Non-pigmented ciliary epithelial cell (primary cell): Measurements from ENCODE around the gene CXorf49.
"Not testable (repeated sequence)": the region's sequence is repeated elsewhere in the genome, so short reads cannot be mapped to it uniquely, and the experiment has no call there.

Experiments
- DNase-seq: peaks from one replicate; pipeline ENCODE4 v3.0.0-alpha.2; 2010; ENCODE audit warnings: low read depth

The CXorf49 gene

DNA sequence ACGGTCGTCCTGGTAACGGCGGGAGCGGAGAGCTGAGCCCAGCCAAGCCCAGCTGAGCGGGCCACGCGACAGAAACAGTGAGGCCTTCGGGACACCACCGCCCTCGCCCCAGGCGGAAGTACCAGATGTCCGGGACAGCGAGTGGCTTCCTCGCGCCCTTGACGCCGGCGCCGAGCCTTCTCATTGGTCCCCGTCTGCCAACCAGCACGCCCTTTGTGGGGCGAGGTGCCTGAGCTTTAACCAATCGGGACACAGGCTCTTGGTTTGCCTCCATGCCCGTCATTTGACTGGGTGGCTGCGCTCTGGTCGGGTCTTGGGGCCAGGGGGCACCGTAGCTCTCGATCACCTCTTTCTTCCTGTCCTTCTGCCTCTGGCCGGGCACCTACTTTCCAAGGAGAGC, at the start of gene CXorf49:
TSS of gene CXorf49 (minus strand) at position 101 of the 400 bp plus-strand sequence. CDS start 134 bp downstream, outside the sequence.
- not testable (repeated sequence) for DNase-seq

DNA sequence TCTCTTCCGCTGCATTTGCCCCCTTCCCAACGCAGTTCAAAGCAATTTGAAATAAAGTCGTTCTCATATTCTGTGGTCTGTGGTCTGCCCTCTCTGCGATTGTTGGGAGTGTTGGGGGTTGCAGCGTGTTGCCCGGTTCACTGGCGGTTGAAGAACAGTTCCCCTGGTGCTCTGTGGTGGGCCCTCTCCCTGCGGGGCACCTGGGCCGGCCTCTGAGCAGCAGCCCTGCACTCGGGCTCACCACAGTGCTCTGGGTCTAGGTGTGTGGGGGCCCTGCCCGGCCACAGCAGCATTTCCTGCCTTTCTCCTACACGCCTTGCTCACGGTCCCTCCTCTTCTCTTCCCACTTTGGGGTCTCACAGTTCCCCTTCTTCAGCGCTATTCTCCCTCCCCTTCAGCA, 49.0 kb upstream of the CXorf49 start:
- DNase-seq: not testable (repeated sequence)

DNA sequence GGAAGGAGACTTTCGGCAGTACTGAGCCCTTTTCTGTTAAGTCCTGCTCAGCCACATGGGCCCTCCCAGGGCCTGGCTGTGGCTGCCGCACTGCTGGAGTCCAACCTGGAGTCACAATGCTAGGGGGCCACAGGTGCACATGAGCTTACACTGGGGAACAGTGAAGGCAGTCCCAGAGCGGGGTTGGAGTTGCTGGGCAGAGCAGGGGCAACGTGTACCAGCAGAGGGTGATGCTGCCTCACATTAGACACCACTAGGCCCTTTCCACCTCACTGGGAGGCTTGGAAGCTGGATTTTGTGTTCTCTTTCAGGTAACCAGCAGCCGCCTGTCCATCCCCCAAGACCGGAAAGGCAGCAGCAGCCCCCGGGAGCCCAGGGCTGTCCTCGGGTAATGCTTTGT, 47.5 kb upstream of the CXorf49 start:
- not testable (repeated sequence) for DNase-seq

DNA sequence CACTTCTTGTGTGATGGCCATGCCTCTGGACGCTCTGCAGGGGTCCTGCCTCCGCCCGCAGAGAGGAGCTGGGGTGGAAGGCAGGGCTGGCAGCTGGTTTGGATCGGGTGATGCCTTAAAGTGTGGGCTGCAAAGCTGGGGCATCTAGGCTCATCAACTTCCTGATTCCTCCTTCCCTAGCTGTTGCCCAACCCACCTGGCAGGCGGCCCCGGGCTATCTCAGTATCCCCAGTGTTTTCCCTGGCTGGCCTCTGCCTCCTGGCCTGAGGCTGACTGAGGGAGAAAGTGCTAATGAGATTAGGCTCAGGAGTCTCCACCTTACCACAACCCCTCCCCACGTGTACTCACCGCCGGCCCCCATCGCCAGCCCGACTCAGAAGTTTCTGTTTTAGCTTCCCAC, 46.7 kb upstream of the CXorf49 start:
- not testable (repeated sequence) for DNase-seq

DNA sequence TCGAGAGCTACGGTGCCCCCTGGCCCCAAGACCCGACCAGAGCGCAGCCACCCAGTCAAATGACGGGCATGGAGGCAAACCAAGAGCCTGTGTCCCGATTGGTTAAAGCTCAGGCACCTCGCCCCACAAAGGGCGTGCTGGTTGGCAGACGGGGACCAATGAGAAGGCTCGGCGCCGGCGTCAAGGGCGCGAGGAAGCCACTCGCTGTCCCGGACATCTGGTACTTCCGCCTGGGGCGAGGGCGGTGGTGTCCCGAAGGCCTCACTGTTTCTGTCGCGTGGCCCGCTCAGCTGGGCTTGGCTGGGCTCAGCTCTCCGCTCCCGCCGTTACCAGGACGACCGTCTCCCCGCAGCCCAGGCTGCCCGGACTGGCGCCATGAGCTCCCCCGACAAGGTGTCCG, 45.0 kb upstream of the CXorf49 start, which contains the start of gene CXorf49B:
TSS of gene CXorf49B (plus strand) at position 301 of the 400 bp plus-strand sequence. CDS start at position 376, 75 bp downstream.
- not testable (repeated sequence) for DNase-seq

DNA sequence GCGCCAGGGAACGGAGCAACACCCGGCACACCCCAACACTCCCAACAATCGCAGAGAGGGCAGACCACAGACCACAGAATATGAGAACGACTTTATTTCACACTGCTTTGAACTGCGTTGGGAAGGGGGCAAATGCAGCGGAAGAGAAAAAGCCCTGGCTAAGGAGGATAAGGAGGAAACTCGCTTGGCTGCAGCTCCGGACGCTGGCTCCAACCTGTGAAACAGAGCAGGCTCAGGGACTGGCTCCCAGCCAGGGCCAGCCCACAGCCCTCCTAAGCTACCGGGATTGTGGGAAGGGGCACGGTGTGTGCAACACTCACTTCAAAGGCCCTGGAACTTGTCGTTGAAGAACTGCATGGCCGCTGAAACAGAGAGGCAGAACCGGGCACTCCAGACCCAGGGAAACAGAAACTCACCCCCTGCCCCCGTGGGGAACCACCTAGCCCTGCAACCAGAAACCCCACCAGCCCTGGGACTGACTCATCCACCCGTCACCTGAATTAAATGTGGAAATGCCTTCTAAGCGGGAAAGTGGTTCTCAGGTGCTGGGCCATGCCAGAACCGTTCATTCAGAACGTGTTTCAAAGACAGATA, 42.7 kb upstream of the CXorf49 start:
- not testable (repeated sequence) for DNase-seq

DNA sequence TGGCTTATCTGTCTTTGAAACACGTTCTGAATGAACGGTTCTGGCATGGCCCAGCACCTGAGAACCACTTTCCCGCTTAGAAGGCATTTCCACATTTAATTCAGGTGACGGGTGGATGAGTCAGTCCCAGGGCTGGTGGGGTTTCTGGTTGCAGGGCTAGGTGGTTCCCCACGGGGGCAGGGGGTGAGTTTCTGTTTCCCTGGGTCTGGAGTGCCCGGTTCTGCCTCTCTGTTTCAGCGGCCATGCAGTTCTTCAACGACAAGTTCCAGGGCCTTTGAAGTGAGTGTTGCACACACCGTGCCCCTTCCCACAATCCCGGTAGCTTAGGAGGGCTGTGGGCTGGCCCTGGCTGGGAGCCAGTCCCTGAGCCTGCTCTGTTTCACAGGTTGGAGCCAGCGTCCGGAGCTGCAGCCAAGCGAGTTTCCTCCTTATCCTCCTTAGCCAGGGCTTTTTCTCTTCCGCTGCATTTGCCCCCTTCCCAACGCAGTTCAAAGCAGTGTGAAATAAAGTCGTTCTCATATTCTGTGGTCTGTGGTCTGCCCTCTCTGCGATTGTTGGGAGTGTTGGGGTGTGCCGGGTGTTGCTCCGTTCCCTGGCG, 2.3 kb upstream of the CXorf49 start:
- not testable (repeated sequence) for DNase-seq

DNA sequence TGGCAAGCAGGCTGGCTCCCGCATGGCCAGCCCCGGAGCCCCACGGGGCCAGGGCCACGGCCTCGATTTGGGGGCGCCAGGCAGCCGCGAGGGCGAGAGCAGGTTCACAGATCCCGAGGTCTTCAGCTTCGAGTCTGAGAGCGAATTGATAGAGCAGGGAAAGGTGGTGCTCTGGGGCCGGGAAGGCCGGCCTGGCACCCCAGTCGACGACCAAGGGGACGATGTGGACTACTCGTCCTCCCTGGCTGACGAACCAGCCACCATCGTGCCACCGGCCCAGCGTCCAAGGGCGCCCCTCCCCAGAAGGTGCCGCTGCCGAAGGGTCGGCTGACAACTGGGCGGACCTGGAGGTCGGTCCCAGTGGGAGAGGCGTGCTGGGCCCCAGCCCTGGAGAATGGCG, 1.1 kb upstream of the CXorf49 start:
- DNase-seq: not testable (repeated sequence)

DNA sequence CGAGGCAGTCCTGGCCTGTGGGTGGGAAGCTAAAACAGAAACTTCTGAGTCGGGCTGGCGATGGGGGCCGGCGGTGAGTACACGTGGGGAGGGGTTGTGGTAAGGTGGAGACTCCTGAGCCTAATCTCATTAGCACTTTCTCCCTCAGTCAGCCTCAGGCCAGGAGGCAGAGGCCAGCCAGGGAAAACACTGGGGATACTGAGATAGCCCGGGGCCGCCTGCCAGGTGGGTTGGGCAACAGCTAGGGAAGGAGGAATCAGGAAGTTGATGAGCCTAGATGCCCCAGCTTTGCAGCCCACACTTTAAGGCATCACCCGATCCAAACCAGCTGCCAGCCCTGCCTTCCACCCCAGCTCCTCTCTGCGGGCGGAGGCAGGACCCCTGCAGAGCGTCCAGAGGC, 1.8 kb downstream of the CXorf49 start:
- DNase-seq: not testable (repeated sequence)

DNA sequence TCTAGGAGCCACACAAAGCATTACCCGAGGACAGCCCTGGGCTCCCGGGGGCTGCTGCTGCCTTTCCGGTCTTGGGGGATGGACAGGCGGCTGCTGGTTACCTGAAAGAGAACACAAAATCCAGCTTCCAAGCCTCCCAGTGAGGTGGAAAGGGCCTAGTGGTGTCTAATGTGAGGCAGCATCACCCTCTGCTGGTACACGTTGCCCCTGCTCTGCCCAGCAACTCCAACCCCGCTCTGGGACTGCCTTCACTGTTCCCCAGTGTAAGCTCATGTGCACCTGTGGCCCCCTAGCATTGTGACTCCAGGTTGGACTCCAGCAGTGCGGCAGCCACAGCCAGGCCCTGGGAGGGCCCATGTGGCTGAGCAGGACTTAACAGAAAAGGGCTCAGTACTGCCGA, 2.5 kb downstream of the CXorf49 start:
- not testable (repeated sequence) for DNase-seq

DNA sequence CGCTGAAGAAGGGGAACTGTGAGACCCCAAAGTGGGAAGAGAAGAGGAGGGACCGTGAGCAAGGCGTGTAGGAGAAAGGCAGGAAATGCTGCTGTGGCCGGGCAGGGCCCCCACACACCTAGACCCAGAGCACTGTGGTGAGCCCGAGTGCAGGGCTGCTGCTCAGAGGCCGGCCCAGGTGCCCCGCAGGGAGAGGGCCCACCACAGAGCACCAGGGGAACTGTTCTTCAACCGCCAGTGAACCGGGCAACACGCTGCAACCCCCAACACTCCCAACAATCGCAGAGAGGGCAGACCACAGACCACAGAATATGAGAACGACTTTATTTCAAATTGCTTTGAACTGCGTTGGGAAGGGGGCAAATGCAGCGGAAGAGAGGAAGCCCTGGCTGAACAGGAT, 4.0 kb downstream of the CXorf49 start:
- not testable (repeated sequence) for DNase-seq

DNA sequence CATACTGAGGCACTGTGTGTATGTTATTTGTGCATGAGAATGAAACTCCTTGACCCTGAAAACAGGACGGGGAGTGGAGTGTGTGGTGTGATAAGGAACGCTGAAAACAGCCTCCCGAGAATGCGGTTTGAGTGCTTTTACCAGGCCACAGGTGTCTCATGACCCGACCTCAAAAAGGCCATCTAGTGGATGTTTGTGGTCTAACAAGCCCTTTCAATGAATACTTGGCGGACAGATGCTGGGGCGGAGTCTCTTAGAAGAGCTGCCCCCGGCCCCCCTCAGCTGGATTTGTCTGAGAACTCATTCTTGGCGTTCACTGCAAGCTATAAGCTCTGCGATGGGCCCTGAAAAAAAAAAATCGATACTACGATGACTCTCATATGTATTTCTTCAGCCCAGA, 15.2 kb downstream of the CXorf49 start:
- not testable (repeated sequence) for DNase-seq

DNA sequence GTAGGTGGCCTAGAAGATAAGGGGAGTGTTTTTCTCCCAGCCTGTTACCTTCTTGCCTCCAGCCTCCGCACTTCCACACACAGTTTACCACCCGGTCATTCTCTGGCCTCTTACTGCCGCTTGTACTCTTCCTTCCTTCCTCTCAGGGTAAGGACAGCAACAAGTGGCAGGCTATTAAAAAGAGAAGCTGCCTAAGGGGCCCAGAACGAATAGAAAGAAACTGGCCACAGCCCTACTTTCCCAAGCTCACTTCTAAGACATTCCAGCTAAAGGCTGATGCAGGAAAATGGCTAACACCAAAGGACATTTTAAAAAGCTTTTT, 19.1 kb downstream of the CXorf49 start:
- not testable (repeated sequence) for DNase-seq

DNA sequence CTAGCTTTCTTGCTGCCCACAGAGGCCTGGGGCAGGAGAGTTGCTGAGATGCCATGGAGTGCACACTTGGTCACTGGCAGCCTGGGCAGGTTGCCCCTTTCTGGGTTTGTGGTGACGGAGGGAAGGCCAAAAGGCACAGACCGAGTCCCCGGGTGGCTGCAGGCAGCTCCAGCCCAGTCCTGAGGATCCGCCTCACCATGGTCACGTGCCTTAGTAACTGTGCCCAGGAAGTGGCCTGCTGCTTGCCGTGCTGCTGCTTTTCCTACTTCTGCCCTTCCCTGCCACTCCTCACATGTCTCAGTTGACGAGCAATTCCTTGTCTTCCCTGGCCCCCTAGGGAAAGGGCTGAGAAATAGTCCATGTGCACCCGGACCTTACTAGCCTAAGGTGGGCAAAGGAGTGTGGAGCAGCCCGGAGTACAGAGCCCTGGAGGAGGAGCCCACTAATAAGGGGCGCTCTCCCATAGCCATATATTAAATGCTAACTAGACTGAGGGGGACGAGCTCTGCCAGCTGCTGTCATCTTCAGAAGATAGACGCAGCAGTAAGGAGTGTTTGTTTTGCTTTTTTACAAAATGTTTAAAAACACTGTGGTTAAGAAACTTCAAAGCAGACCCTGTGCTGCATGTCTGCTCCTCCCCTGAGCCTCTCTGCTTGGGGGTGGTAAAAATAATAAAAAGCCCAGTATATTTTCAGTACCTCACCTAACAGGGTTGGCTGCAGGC, 19.6 kb downstream of the CXorf49 start:
- not testable (repeated sequence) for DNase-seq

DNA sequence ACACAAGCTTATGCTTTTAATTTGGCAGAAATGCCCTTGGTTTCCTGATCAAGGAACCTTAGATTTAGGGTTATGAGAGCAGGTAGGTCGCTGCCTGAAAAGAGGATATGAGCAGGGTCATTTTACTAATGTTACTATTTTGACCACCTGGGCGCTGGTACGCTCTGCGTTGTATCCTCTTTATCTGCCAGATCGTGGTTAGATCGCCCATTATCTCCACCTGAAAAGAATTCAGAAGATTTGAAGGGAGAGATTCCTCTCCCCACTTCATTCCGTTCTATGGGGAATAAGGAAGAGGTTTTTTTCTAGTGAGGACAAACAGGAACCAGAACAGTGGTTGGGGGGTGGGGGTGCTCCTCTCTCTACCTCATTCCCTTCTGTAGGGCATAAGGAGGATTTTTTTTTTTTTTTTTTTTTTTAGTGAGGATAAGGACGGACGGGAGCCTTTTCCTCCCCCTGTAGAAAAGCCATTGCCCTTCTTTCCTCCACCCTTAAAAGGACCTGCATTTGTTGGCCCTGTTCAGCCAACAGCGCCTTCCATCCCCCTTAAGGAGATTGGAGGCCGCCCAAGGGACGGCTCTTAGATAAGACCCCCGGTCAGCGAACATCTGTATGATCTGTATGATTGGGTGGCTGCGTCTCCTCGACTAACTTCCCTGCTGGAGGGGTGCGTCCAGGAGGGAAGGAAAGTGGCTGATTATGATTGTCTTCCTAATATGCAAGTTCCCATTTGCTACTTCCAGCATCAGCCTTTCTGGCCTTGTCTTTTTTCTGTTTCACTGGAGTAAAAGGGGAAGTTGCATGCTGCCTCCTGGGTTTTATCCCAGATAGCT, 20.4 kb downstream of the CXorf49 start:
- not testable (repeated sequence) for DNase-seq

DNA sequence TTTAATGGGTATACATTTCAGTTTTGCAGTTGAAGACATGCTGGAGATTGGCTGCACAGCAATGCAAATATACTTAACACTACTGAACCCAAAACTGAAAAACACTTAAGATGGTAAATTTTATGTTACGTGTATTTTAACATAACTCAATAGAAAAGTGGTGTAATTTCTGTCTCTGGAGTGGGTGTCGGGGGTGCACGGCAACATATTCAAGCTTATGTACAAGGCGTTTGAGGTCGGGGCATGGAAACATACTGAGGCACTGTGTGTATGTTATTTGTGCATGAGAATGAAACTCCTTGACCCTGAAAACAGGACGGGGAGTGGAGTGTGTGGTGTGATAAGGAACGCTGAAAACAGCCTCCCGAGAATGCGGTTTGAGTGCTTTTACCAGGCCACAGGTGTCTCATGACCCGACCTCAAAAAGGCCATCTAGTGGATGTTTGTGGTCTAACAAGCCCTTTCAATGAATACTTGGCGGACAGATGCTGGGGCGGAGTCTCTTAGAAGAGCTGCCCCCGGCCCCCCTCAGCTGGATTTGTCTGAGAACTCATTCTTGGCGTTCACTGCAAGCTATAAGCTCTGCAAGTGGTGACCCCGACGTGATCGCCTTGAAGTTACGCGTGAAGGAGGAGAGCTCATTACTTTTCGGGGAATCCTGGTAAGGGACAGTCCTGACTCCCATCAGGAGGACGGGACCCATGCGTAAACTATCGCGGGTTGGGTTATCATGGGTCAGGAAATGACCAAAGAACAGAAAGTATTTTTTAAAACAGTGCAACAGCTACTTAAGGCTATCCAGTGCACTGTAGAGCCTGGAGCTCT, 21.2 kb downstream of the CXorf49 start:
- DNase-seq: not testable (repeated sequence)

DNA sequence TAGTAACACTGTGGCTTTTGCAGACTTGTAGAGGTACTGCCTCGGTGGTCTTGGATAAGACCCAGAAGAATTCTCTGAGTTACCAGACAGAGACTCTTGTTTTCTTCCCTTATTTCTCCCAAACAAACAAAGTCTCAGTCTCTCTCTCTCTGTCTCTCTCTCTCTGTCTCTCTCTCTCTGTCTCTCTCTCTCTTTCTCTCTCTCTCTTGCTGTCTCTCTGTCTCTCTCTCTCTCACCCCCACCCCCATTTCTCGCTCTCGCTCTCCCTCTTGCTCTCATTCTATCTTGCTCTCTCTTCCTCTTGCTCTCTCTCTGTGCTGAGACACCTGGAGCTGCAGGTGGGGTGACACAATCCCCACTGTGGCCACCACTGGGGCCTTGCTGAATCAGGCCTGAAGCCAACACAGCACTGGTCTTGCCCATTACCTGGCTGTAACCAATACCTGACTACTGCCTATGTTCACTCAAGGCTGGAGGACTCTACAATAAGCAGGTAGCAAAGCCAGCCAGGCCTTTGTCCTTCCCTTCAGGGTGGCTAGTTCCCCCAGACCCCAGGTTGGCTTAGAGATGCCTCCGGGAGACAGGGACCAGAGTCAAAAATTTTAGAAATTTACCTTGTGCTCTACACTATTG, 38.4 kb downstream of the CXorf49 start:
- DNase-seq: no peak

DNA sequence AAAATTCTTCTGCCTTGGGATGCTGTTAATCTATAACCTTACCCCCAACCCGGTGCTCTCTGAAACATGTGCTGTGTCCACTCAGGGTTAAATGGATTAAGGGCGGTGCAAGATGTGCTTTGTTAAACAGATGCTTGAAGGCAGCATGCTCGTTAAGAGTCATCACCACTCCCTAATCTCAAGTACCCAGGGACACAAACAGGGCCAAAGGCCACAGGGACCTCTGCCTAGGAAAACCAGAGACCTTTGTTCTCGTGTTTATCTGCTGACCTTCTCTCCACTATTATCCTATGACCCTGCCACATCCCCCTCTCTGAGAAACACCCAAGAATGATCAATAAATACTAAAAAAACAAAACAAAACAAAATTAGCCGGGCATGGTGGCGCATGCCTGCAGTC, 40.9 kb downstream of the CXorf49 start:
- not testable (repeated sequence) for DNase-seq

DNA sequence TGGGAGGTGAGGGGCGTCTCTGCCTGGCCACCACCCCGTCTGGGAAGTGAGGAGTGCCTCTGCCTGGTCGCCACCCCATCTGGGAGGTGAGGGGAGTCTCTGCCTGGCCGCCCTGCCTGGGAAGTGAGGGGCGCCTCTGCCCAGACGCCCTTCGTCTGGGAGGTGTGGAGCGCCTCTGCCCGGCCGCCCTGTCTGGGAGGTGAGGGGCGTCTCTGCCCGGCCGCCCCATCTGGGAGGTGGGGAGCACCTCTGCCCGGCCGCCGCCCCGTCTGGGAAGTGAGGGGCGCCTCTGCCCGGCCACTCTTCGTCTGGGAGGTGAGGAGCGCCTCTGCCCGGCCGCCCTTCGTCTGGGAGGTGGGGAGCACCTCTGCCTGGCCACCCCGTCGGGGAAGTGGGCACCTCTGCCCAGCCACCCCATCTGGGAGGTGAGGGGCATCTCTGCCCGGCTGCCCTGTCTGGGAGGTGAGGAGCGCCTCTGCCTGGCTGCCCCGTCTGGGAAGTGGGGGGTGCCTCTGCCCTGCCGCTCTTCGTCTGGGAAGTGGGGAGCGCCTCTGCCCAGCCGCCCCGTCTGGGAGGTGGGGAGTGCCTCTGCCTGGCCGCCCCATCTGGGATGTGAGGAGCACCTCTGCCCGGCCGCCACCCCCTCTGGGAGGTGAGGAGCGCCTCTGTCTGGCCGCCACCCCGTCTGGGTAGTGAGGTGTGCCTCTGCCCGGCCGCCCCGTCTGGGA, 41.9 kb downstream of the CXorf49 start:
- not testable (repeated sequence) for DNase-seq

DNA sequence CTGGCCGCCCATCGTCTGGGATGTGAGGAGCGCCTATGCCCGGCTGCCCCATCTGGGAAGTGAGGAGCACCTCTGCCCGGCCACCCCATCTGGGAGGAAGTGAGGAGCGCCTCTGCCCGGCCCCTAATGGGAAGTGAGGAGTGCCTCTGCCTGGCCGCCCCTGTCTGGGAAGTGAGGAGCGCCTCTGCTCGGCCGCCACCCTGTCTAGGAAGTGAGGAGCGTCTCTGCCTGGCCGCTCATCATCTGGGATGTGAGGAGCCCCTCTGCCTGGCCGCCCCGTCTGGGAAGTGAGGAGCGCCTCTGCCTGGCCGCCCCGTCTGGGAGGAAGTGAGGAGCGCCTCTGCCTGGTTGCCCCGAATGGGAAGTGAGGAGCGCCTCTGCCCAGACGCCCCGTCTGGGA, 42.4 kb downstream of the CXorf49 start:
- not testable (repeated sequence) for DNase-seq
